GM12865 (cell line): ENCODE data around the gene ADH4.

Experiments
- DNase-seq: peaks from one replicate; pipeline ENCODE4 v3.0.0; 2010; ENCODE audit warnings: low read depth
- H3K4me3 ChIP-seq: 2 replicates; pipeline ENCODE4 v1.5.1; 2011; ENCODE audit warnings: mild to moderate bottlenecking, low read depth, low read length, control low read depth
- CTCF ChIP-seq: IDR thresholded peaks from 2 replicates; pipeline ENCODE4 v1.5.1; 2011; ENCODE audit warnings: low read length, control low read depth, low read depth, inconsistent platforms; ENCODE audit not compliant: insufficient read depth; ENCODE audit errors: missing control alignments

The ADH4 gene

DNA sequence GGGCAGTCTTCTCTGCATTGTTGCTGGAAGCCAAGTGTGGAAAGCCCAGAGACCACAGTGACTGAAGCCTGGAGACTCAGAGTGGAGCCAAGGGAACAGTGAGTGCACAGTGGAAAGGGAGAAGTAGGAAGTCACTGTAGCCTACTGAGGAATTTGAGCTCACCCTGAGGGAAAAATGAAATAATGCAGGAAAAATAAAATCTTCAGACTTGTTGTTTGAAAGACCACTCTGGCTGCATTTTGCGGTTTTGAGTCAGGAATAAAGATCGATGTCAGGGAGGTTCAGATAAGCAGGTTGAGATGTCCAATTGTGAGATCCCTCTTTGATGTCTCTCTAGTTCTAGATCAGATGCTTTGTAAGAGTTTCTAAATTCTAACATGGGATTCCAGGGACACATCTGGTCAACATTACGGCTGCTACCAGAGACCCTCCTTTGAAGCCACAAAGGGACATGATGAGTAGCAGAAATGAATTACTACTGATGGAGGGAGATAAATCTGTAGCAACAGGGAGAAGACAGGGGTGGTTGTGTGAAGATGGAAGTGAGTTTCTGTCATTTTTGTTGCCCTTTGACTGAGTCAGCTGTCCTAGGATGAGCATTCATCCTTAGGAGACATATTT, 8.4 kb downstream of the ADH4 start:
- no peak for DNase-seq
- no peak for TF ChIP-seq CTCF

DNA sequence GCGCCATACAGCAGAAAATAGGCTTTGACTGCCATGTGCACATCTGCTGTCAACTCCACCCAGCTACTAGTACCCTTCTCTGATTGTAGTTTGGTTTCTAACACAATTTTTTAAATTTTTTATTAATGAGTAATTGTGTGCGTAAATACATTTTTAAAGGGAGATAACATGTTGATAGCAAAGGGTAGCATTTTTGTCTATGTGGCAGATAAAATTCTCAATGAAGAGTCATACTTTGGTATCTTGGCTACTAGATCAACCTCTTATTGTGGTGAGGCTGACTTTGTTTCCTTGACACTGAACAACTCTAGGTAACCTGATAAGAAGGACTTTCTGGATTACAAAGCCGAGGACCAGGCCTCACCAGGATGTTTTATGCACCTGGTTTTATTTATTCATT, 9.5 kb downstream of the ADH4 start:
- TF ChIP-seq CTCF: no peak
- no peak overlapping the region for H3K4me3 ChIP-seq
- no peak for DNase-seq

More for the DNA sequence above, 8.4 kb downstream of the ADH4 start:
- H3K4me3 ChIP-seq: no peak overlapping the region

- no peak overlapping the region for H3K4me3 ChIP-seq
- no peak for DNase-seq
- TF ChIP-seq CTCF: no peak
Measured at GRCh38 chr4:99131378-99131777, 12.7 kb downstream of the ADH4 start.

DNA sequence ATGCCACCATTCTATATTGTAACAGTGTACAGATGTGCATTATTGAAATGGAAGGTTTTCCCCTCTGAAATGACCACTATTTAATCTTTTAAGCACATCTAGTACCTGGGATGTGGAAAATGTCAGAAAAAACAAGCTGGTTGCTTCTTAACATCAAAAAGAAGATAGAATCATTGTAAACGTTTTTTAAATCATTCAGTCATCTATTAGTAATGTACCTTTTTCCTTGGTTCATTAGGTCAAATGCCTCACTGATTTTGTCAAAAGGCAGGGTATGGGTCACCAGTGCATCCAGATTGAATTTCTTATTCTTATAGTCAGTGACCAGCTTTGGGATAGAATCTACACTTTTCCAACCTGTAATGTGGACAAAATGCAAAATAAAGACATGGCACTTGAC, 17.7 kb downstream of the ADH4 start:
- no peak for DNase-seq
- TF ChIP-seq CTCF: no peak
- H3K4me3 ChIP-seq: no peak overlapping the region

DNA sequence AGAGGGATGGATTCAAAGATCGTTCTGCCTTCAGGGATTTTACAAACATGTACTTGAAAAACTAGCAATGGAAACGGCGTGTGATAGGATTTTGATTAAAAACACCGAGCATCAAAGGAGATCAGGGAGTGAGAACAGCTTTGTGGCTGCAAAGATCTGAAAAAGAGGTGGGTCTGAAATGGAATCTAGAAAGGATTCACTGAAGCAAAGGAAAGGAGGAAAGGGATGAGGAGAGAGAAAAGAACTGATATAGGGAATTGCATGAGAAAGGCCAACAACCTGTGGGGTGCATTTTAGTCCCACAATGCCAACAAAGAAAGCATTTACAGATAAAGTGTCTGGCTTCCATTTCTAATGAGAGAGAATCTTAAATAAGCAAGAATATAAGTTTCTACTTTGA, 23.1 kb downstream of the ADH4 start:
- no peak overlapping the region for H3K4me3 ChIP-seq
- no peak for TF ChIP-seq CTCF
- DNase-seq: no peak

GRCh38 chr4:99120501-99120900, 23.6 kb downstream of the ADH4 start:
- DNase-seq: no peak

More at GRCh38 chr4:99120501-99120900, 23.6 kb downstream of the ADH4 start:
- no peak overlapping the region for H3K4me3 ChIP-seq
- TF ChIP-seq CTCF: no peak
